K562 (cell line): Measurements from ENCODE around the gene KPNB1. TPM values are rescaled to one million over a fixed set of nuclear protein-coding genes. Genes with fewer than 3 reads are reported as not detected.

Experiments
- REST ChIP-seq, 2 experiments: fragments of 450-650 bp; formaldehyde crosslinking in 1 of 2; IDR thresholded peaks; 2 replicates each; pipeline versions ENCODE4 v1.4.0 to v1.6.1; 2014 to 2020; ENCODE audit warnings: mild to moderate bottlenecking in 2 of 2, borderline replicate concordance in 1 of 2, low read depth in 1 of 2
- ZSCAN29 ChIP-seq: fragments of 450-650 bp; IDR thresholded peaks from 2 replicates; pipeline ENCODE4 v1.6.1; 2017
- polyA plus RNA-seq, 8 experiments: library from polyadenylated mRNA; depleted of rRNA in 4 of 8; stranded (reverse) in 5 of 8; unstranded in 3 of 8; fragments of >200 nt; fragmentation: Nextera tagmentation in 2 of 8; fragmentation: Illumina TruSeq in 1 of 8; extraction: Ambion mirVana in 2 of 8; extraction: Trizol in 1 of 8; gene quantifications; 2 replicates each; pipeline versions ENCODE4 v1.2.1 to v1.2.3, GENCODE V29; 2011 to 2014; ENCODE audit warnings: inconsistent platforms in 1 of 8, missing spikeins in 1 of 8
- total RNA-seq, 7 experiments: library from RNA; depleted of rRNA in 6 of 7; stranded (reverse); fragments of >200 nt in 6 of 7; fragmentation: Illumina TruSeq in 2 of 7; extraction: Trizol in 2 of 7; gene quantifications; 2 replicates each; pipeline versions ENCODE4 v1.2.1 to v1.2.3, GENCODE V29; 2011 to 2021; ENCODE audit warnings: low replicate concordance in 1 of 7

KPNB1 gene
- total and polyA plus RNA-seq, 9 of the 15 experiments (the other 6 are each of a cell fraction or from before 2014, with no cell fraction given): 154 to 622 (median 354) TPM

GRCh38 chr17:47652570-47652969 lies 2.9 kb downstream of the KPNB1 start (continued):
- peak; percentile 87 for TF ChIP-seq REST (IDR thresholded peaks at IDR 0.05; ENCODE audit: borderline replicate concordance)
- no peak; the same call in 1 of the 2 replicates for TF ChIP-seq REST (CRISPR knock-in tag; IDR thresholded peaks at IDR 0.05; ENCODE audit: low read depth)
- no peak for TF ChIP-seq ZSCAN29
